SK-N-SH (cell line): ENCODE measurements around the gene CRYBA1. TPM values are rescaled to one million over a fixed set of nuclear protein-coding genes. Genes with fewer than 3 reads are reported as not detected.

Experiments used
- CTCF ChIA-PET: fragments of 300-600, 350-600 bp; formaldehyde crosslinking; extraction: SDS; loops from one replicate; lab custom pipeline; 2021; lab: Yijun Ruan, JAX
- POLR2A ChIA-PET: fragments of 350-600 bp; sonication (Branson Sonifier 250); formaldehyde crosslinking; extraction: SDS; loops from one replicate; lab custom pipeline; 2020; ENCODE audit warnings: antibody characterized with exemption, inconsistent platforms; lab: Yijun Ruan, JAX
- DNase-seq: peaks from one replicate; pipeline ENCODE4 v3.0.0; 2012
- H2AFZ ChIP-seq: fragments of 200-600 bp; sonication (generic); 2 replicates; pipeline ENCODE4 v1.8.1; 2016; ENCODE audit warnings: antibody characterized with exemption, mild to moderate bottlenecking, low read depth
- H3F3A ChIP-seq: fragments of 200-600 bp; sonication (generic); replicated peaks from 2 replicates; pipeline ENCODE3; 2016; ENCODE audit warnings: antibody characterized with exemption, mild to moderate bottlenecking; ENCODE audit not compliant: insufficient read depth
- H3K27ac ChIP-seq, 2 experiments: fragments of 200-500 bp in 1 of 2; fragments of 200-600 bp in 1 of 2; sonication (Bioruptor generic) in 1 of 2; sonication (generic), shearing (Covaris generic) in 1 of 2; 2 replicates each; pipeline versions ENCODE4 v1.5.1 to v1.6.1; 2014 to 2016; ENCODE audit warnings: low read depth in 2 of 2, inconsistent platforms in 1 of 2, low read length in 1 of 2, mild to moderate bottlenecking in 1 of 2, mixed read lengths in 1 of 2
- H3K27me3 ChIP-seq: fragments of 200-600 bp; sonication (generic), shearing (Covaris generic); 2 replicates; pipeline ENCODE4 v1.6.1; 2016; ENCODE audit warnings: mixed run types; ENCODE audit not compliant: insufficient read depth
- H3K36me3 ChIP-seq, 2 experiments: fragments of 200-500 bp in 1 of 2; fragments of 200-600 bp in 1 of 2; sonication (Bioruptor generic) in 1 of 2; sonication (generic) in 1 of 2; replicated peaks in 1 of 2; 2 replicates each; pipeline versions ENCODE3 to v1.5.1; 2014 to 2016; ENCODE audit warnings: low read length in 1 of 2, mild to moderate bottlenecking in 1 of 2; ENCODE audit not compliant: insufficient read depth in 2 of 2, control insufficient read depth in 1 of 2
- H3K4me1 ChIP-seq, 2 experiments: fragments of 200-500 bp in 1 of 2; fragments of 200-600 bp in 1 of 2; sonication (Bioruptor generic) in 1 of 2; sonication (generic), shearing (Covaris generic) in 1 of 2; 2 replicates each; pipeline versions ENCODE4 v1.5.1 to v1.6.1; 2014 to 2016; ENCODE audit warnings: low read depth in 1 of 2, low read length in 1 of 2, mixed run types in 1 of 2; ENCODE audit not compliant: insufficient read depth in 2 of 2, control insufficient read depth in 1 of 2
- H3K4me2 ChIP-seq: fragments of 200-600 bp; sonication (generic), shearing (Covaris generic); 2 replicates; pipeline ENCODE4 v1.6.1; 2017; ENCODE audit warnings: mixed run types
- H3K4me3 ChIP-seq, 2 experiments: fragments of 200-500 bp in 1 of 2; fragments of 200-600 bp in 1 of 2; sonication (Bioruptor generic) in 1 of 2; sonication (generic), shearing (Covaris generic) in 1 of 2; 2 replicates each; pipeline versions ENCODE4 v1.5.1 to v1.8.1; 2014 to 2016; ENCODE audit warnings: low read depth in 2 of 2, inconsistent platforms in 1 of 2, low read length in 1 of 2, mild to moderate bottlenecking in 1 of 2, mixed read lengths in 1 of 2, moderate library complexity in 1 of 2
- H3K79me2 ChIP-seq: fragments of 200-600 bp; sonication (generic); 2 replicates; pipeline ENCODE4 v1.8.1; 2017; ENCODE audit warnings: mild to moderate bottlenecking; ENCODE audit not compliant: insufficient read depth
- H3K9ac ChIP-seq: fragments of 200-600 bp; sonication (generic); 2 replicates; pipeline ENCODE4 v1.6.1; 2017; ENCODE audit warnings: mixed run types
- H3K9me2 ChIP-seq: fragments of 200-600 bp; sonication (generic); 2 replicates; pipeline ENCODE4 v1.6.1; 2017; ENCODE audit warnings: mixed run types
- H3K9me3 ChIP-seq: fragments of 200-600 bp; sonication (generic); 2 replicates; pipeline ENCODE4 v1.6.1; 2017; ENCODE audit warnings: mixed run types, mild to moderate bottlenecking, moderate library complexity
- H4K20me1 ChIP-seq: fragments of 200-600 bp; sonication (generic); 2 replicates; pipeline ENCODE4 v1.6.1; 2017; ENCODE audit warnings: mild to moderate bottlenecking, mixed run types; ENCODE audit not compliant: insufficient read depth
- CHD2 ChIP-seq: fragments of 150-350 bp; IDR thresholded peaks from 2 replicates; pipeline ENCODE4 v1.6.1; 2018; ENCODE audit warnings: low read length; ENCODE audit not compliant: partially characterized antibody
- CTCF ChIP-seq: fragments of 200-600 bp; sonication (generic); IDR thresholded peaks from 2 replicates; pipeline ENCODE4 v1.6.1; 2017; ENCODE audit warnings: antibody characterized with exemption, mild to moderate bottlenecking, moderate library complexity
- EZH2phosphoT487 ChIP-seq: fragments of 200-600 bp; sonication (generic); IDR thresholded peaks from 2 replicates; pipeline ENCODE4 v1.6.1; 2017; ENCODE audit warnings: low read depth, mixed run types, mild to moderate bottlenecking, antibody characterized with exemption, moderate library complexity, borderline replicate concordance
- GATA2 ChIP-seq: sonication (generic); formaldehyde crosslinking; IDR thresholded peaks from 2 replicates; pipeline ENCODE4 v1.5.0; 2020; ENCODE audit warnings: mild to moderate bottlenecking, missing genetic modification reagents
- IRF3 ChIP-seq: fragments of 150-350 bp; IDR thresholded peaks from 2 replicates; pipeline ENCODE4 v1.6.1; 2016; ENCODE audit warnings: mild to moderate bottlenecking, low read depth, low read length
- JUND ChIP-seq: IDR thresholded peaks from 2 replicates; pipeline ENCODE4 v1.4.0; 2012
- MEF2A ChIP-seq: IDR thresholded peaks from 2 replicates; pipeline ENCODE4 v1.4.0; 2012; ENCODE audit warnings: low read depth, borderline replicate concordance
- MXI1 ChIP-seq: IDR thresholded peaks from 2 replicates; pipeline ENCODE4 v1.6.1; 2012; ENCODE audit warnings: mild to moderate bottlenecking, low read depth, low read length, improper control_type of control experiment
- NRF1 ChIP-seq: IDR thresholded peaks from 2 replicates; pipeline ENCODE4 v1.6.1; 2012; ENCODE audit warnings: low read depth, mild to moderate bottlenecking, low read length
- PBX3 ChIP-seq: IDR thresholded peaks from 2 replicates; pipeline ENCODE4; 2012
- POLR2AphosphoS5 ChIP-seq: IDR thresholded peaks from 2 replicates; pipeline ENCODE4 v1.6.1; 2012; ENCODE audit warnings: low read depth, low read length
- RAD21 ChIP-seq: IDR thresholded peaks from 2 replicates; pipeline ENCODE4 v1.6.1; 2012; ENCODE audit warnings: mild to moderate bottlenecking, low read length
- RCOR1 ChIP-seq: fragments of 150-350 bp; IDR thresholded peaks from 2 replicates; pipeline ENCODE4 v1.6.1; 2017; ENCODE audit warnings: antibody characterized with exemption, low read length
- SIN3A ChIP-seq: IDR thresholded peaks from 2 replicates; pipeline ENCODE4 v1.6.1; 2012; ENCODE audit warnings: low read depth, mild to moderate bottlenecking, low read length, moderate library complexity, borderline replicate concordance
- TAF1 ChIP-seq: IDR thresholded peaks from 2 replicates; pipeline ENCODE4 v1.6.1; 2012; ENCODE audit warnings: low read depth, mild to moderate bottlenecking, low read length, moderate library complexity, borderline replicate concordance
- TEAD4 ChIP-seq: IDR thresholded peaks from 2 replicates; pipeline ENCODE4 v1.4.0; 2012; ENCODE audit warnings: mild to moderate bottlenecking, borderline replicate concordance; ENCODE audit not compliant: insufficient read depth
- WGBS: methylation state at CpG from one replicate; pipeline ENCODE4 v1.1.6; 2017; ENCODE audit warnings: low lambda C conversion rate; 5-methylcytosine and 5-hydroxymethylcytosine counted together
- polyA plus RNA-seq, 3 experiments: library from polyadenylated mRNA; depleted of rRNA; stranded (reverse); fragments of >200 nt; gene quantifications; 2 replicates each; pipeline ENCODE4 v1.2.3, GENCODE V29; 2012
- TF ChIP-seq, protein P1 (sequence below): IDR thresholded peaks from 2 replicates; pipeline ENCODE4 v1.4.0; 2012; ENCODE audit warnings: low read depth

Gene CRYBA1
- polyA plus RNA-seq (2012; rRNA removed) = not detected in 2 replicates
- not detected in 2 replicates for polyA plus RNA-seq (2012; cell fraction: cytosol; rRNA removed)
- not detected in 2 replicates for polyA plus RNA-seq (2012; cell fraction: nucleus; rRNA removed)

GRCh38 chr17:29246628-29247027, at the start of gene CRYBA1:
Gene CRYBA1 (plus strand): TSS chr17:29246859. CDS start chr17:29246864, 5 bp downstream.
- Histone ChIP-seq H3K27me3 (no peaks in the 10 kb centered on the region), H3F3A (peaks cover 25% of the 10 kb centered on the region), H3K4me1 (peaks cover 14 to 17% of the 10 kb centered on the region in 2 experiments), H3K9me3 (no peaks in the 10 kb centered on the region), H4K20me1 (no peaks in the 10 kb centered on the region), H3K9me2 (no peaks in the 10 kb centered on the region), H3K4me2 (no peak within 1 kb of the TSS)
- POLR2A ChIA-PET = no interaction called here
- TF ChIP-seq CTCF (no peak), CHD2 (no peak), RAD21 (no peak), GATA2 (CRISPR knock-in tag) (no peak), TEAD4 (no peak), MXI1 (no peak), PBX3 (no peak), NRF1 (no peak)
- TF ChIP-seq, all 33 proteins: peak for 0
- H3K27ac ChIP-seq = no peak within 1 kb of the TSS
- no peaks in the 10 kb centered on the region for H3K36me3 ChIP-seq
- no peak for DNase-seq
- WGBS = 100% methylated on average over 1 of the region's 1 CpG
- CTCF ChIA-PET = interaction anchor here (0.8 to 1.3 kb wide), 4 partner anchors 9 to 123 kb away, joined by 3 to 5 read pairs (median 4); no protein-coding TSS in a partner anchor
- no peaks in the 10 kb centered on the region for H3K79me2 ChIP-seq
- H2AFZ ChIP-seq = no peak within 1 kb of the TSS
- no peak within 1 kb of the TSS for H3K9ac ChIP-seq
- H3K4me3 ChIP-seq = no peak within 1 kb of the TSS

DNA sequence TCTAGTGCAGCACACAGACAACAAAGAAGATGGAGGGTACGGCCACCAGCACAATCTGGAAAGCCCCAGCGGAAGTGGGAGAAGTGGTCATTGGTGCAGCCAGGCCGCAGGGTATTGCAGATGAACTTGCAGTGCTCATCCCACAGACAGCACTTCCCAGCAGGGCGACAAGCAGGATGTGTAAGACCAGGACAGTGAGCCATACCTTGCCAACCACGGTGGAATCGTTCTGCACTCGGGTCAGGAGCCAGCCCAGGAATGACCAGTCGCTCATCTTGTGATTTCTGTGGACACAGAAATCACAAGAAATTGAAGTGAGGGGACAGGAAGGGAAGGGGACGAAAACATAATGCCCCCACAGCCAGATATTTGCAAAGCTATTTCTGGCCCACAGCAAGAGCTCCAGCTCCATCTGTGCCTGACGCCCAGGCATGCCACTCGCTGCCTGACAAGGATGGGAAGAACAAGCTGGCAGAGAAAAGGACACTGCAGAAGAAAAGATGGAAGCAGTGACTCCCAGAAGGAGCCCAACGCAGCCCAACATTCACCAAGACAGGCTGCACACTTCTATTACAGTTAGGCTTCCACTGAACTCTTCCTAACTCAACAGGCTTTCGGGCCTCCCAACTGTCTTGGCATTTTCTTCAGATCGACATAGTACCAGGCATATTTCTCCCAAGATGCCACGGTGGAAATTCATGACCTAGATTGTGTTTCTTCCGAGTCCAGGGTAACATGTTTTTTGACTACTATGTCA, 49.0 kb upstream of the CRYBA1 start:
- CTCF ChIA-PET = interaction anchor here (1.5 to 3.0 kb wide), 4 partner anchors 11 to 49 kb away, joined by 4 to 17 read pairs (median 8); partner anchors contain the start of gene MYO18A

More for the DNA sequence above, 49.0 kb upstream of the CRYBA1 start:
- Histone ChIP-seq H3K9ac (no peak overlapping the region), H3K36me3 (no peaks in the 10 kb centered on the region), H2AFZ (no peak overlapping the region), H3K4me3 (no peak overlapping the region), H3K27ac (no peak overlapping the region), H3K9me2 (no peaks in the 10 kb centered on the region), H3K9me3 (no peaks in the 10 kb centered on the region), H3K79me2 (no peaks in the 10 kb centered on the region), H3K27me3 (no peaks in the 10 kb centered on the region; the same call in 1 of the 2 replicates), H3F3A (no peaks in the 10 kb centered on the region), H3K4me1 (no peaks in the 10 kb centered on the region), H4K20me1 (no peaks in the 10 kb centered on the region), H3K4me2 (no peak overlapping the region)
- 86% methylated on average over 16 of the region's 16 CpGs for WGBS
- POLR2A ChIA-PET = no interaction called here
- no peak for TF ChIP-seq MEF2A
- no peak for TF ChIP-seq POLR2AphosphoS5
- TF ChIP-seq MXI1 = no peak
- TF ChIP-seq IRF3 = no peak
- TF ChIP-seq JUND = no peak
- no peak for TF ChIP-seq TAF1
- TF ChIP-seq SIN3A = no peak
- TF ChIP-seq CTCF = no peak
- no peak for TF ChIP-seq EZH2phosphoT487
- TF ChIP-seq RCOR1 = no peak
- no peak for TF ChIP-seq RAD21
- TF ChIP-seq CHD2 = no peak
- TF ChIP-seq, protein P1, sequence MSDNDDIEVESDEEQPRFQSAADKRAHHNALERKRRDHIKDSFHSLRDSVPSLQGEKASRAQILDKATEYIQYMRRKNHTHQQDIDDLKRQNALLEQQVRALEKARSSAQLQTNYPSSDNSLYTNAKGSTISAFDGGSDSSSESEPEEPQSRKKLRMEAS = no peak
- no peak for TF ChIP-seq PBX3
- no peak for TF ChIP-seq TEAD4
- no peak for DNase-seq
